ENCODE data around the gene CPN1. TPM values are rescaled to one million over a fixed set of nuclear protein-coding genes. Genes with fewer than 3 reads are reported as not detected.

CPN1 gene
- total RNA-seq, 2 donors from 2014 or later, result not detected

GRCh38 chr10:99995713-99996112 is 86.0 kb downstream of the CPN1 start:
- Histone ChIP-seq H3K4me3 (no peak overlapping the region), H3K9ac (ENCODE audit: low read depth in 2 of 2, low read length in 2 of 2) (no peak overlapping the region), H3K27me3 (no peaks in the 10 kb centered on the region), H3K36me3 (no peaks in the 10 kb centered on the region), H3K27ac (no peak overlapping the region), H3K9me3 (no peaks in the 10 kb centered on the region), H3K4me1 (no peaks in the 10 kb centered on the region)
- no peak for DNase-seq
- intact Hi-C loops (cut with DNase I), result no loop called here
- TF ChIP-seq CTCF (IDR thresholded peaks at IDR 0.05), result no peak

- intact Hi-C loops (cut with DNase I), result no loop called here
- no peak for DNase-seq
- Histone ChIP-seq H3K9me3 (no peaks in the 10 kb centered on the region), H3K9ac (ENCODE audit: low read depth in 2 of 2, low read length in 2 of 2) (no peak overlapping the region), H3K36me3 (no peaks in the 10 kb centered on the region), H3K27ac (no peak overlapping the region), H3K4me3 (no peak overlapping the region), H3K4me1 (no peaks in the 10 kb centered on the region), H3K27me3 (no peaks in the 10 kb centered on the region)
- TF ChIP-seq CTCF (IDR thresholded peaks at IDR 0.05), result no peak
Observed at GRCh38 chr10:99995269-99995668, 86.4 kb downstream of the CPN1 start.

- no peak for DNase-seq
- Histone ChIP-seq H3K9me3 (no peaks in the 10 kb centered on the region), H3K4me1 (no peaks in the 10 kb centered on the region), H3K27ac (peak overlapping the region; percentile 25), H3K27me3 (no peaks in the 10 kb centered on the region), H3K36me3 (no peaks in the 10 kb centered on the region), H3K9ac (ENCODE audit: low read depth in 2 of 2, low read length in 2 of 2) (no peak overlapping the region), H3K4me3 (no peak overlapping the region)
- no peak for TF ChIP-seq CTCF (IDR thresholded peaks at IDR 0.05)
- intact Hi-C loops (cut with DNase I), result no loop called here
Observed at GRCh38 chr10:99994801-99995200, 86.9 kb downstream of the CPN1 start.

- Histone ChIP-seq H3K36me3 (no peaks in the 10 kb centered on the region), H3K4me1 (no peaks in the 10 kb centered on the region), H3K9ac (ENCODE audit: low read depth in 2 of 2, low read length in 2 of 2) (no peak overlapping the region), H3K4me3 (no peak overlapping the region), H3K27me3 (no peaks in the 10 kb centered on the region), H3K27ac (peak overlapping the region; percentile 25), H3K9me3 (no peaks in the 10 kb centered on the region)
- TF ChIP-seq CTCF (IDR thresholded peaks at IDR 0.05), result no peak
- peak; percentile 53 for DNase-seq
- intact Hi-C loops (cut with DNase I), result no loop called here
Observed at GRCh38 chr10:99993701-99994689, 87.7 kb downstream of the CPN1 start.

Other genes with a start within 250 kb of the CPN1 start
- 10 to 100 TPM; 38.4 to 53.5 TPM for gene DNMBP, start 71.9 kb downstream of the CPN1 start, total RNA-seq
- 10 to 100 TPM; 50.0 to 58.4 TPM for gene ERLIN1, start 104.2 kb upstream of the CPN1 start, total RNA-seq
- 10 to 100 TPM; 21.1 to 23.0 TPM for gene CHUK, start 147.7 kb upstream of the CPN1 start, total RNA-seq
- 10 to 100 TPM; 15.3 to 21.4 TPM for gene CWF19L1, start 185.8 kb upstream of the CPN1 start, total RNA-seq
- 10 to 100 TPM; 20.6 to 21.5 TPM for gene BLOC1S2, start 204.8 kb upstream of the CPN1 start, total RNA-seq
- gene PKD2L1, start 248.4 kb upstream of the CPN1 start, total RNA-seq, result under 1 TPM; 0.50 to 0.52 TPM

Data from colonic mucosa (tissue), 4 donors.